Activated CD8-positive, alpha-beta T cell treated with anti-CD3 and anti-CD28 coated beads for 36 hours (primary cell): Measurements from ENCODE around the gene ZNF664. TPM values are rescaled to one million over a fixed set of nuclear protein-coding genes. Genes with fewer than 3 reads are reported as not detected.
A peak's percentile ranks its signal among the peaks of the same experiment; 100 is the strongest.

ENCODE experiments used
- ATAC-seq: fragments of 200-7000 bp; cut with Tn5 transposase; one replicate; pipeline ENCODE4 v1.10.0; 2021; ENCODE audit warnings: mild to moderate bottlenecking, moderate library complexity
- CTCF ChIA-PET: fragments of 350-600 bp; sonication (Branson Sonifier 250); formaldehyde crosslinking; loops from one replicate; lab custom pipeline; 2021; ENCODE audit warnings: antibody characterized with exemption; lab: Charles Lee
- POLR2A ChIA-PET: fragments of 350-600 bp; sonication (Branson Sonifier 250); formaldehyde crosslinking; loops from one replicate; lab custom pipeline; 2021; ENCODE audit warnings: antibody characterized with exemption; lab: Charles Lee
- DNase-seq: peaks from one replicate; pipeline ENCODE4 v3.0.0-alpha.2; 2020
- H3K27ac Mint-ChIP-seq: one replicate; pipeline ENCODE4 v1.8.0; 2021; ENCODE audit warnings: mild to moderate bottlenecking, mixed read lengths
- H3K27me3 Mint-ChIP-seq: one replicate; pipeline ENCODE4 v1.8.0; 2021; ENCODE audit warnings: mixed read lengths
- H3K36me3 Mint-ChIP-seq: one replicate; pipeline ENCODE4 v1.8.0; 2021; ENCODE audit warnings: low read depth, mixed read lengths
- H3K4me1 Mint-ChIP-seq: one replicate; pipeline ENCODE4 v1.8.0; 2021; ENCODE audit warnings: low read depth, mixed read lengths
- H3K4me3 Mint-ChIP-seq: one replicate; pipeline ENCODE4 v1.8.0; 2021; ENCODE audit warnings: mild to moderate bottlenecking, moderate library complexity, mixed read lengths
- H3K9me3 Mint-ChIP-seq: one replicate; pipeline ENCODE4 v1.8.0; 2021; ENCODE audit warnings: mixed read lengths
- CTCF ChIP-seq: fragments of 200-600 bp; IDR thresholded peaks from one replicate; pipeline ENCODE4 v1.8.0; 2022; ENCODE audit warnings: antibody characterized with exemption, mild to moderate bottlenecking
- intact Hi-C: fragments of 100-400 bp; cut with micrococcal nuclease; formaldehyde crosslinking; loops from one replicate; pipeline ENCODE4 v1.10.0; 2022
- total RNA-seq, 2 experiments: library from RNA; stranded (reverse); gene quantifications; one replicate each; pipeline ENCODE4 v1.2.3, GENCODE V29; 2021

The ZNF664 gene
- total RNA-seq, 2 experiments from 2014 or later: 52.9 to 53.4 TPM

- DNase-seq (no peak), ATAC-seq (no peak)
- peaks cover 32% of the 10 kb centered on the region for H3K4me1 Mint-ChIP-seq
- peak overlapping the region; percentile 53 for H3K27ac Mint-ChIP-seq
- no peaks in the 10 kb centered on the region for H3K27me3 Mint-ChIP-seq
- POLR2A ChIA-PET: interaction anchor here (0.6 to 1.0 kb wide), 3 partner anchors 9 to 53 kb away, joined by 3 read pairs; no protein-coding TSS in a partner anchor
- peak overlapping the region; percentile 89 for H3K4me3 Mint-ChIP-seq
- CTCF ChIA-PET: interaction anchor here (1.0 to 1.7 kb wide), 5 partner anchors 19 to 67 kb away, joined by 3 to 5 read pairs (median 4); no protein-coding TSS in a partner anchor
- no peaks in the 10 kb centered on the region for H3K9me3 Mint-ChIP-seq
- intact Hi-C loops: no loop called here
- peaks cover 16% of the 10 kb centered on the region for H3K36me3 Mint-ChIP-seq
- no peak for TF ChIP-seq CTCF
These were observed 1.6 kb upstream of the ZNF664 start for GRCh38 chr12:123971449-123971769.

GRCh38 chr12:123971770-123972456 is 1.1 kb upstream of the ZNF664 start:
- peak overlapping the region; percentile 53 for H3K27ac Mint-ChIP-seq
- H3K27me3 Mint-ChIP-seq: no peaks in the 10 kb centered on the region
- POLR2A ChIA-PET: interaction anchor here (0.6 to 1.0 kb wide), 3 partner anchors 10 to 53 kb away, joined by 3 read pairs; no protein-coding TSS in a partner anchor
- CTCF ChIA-PET: interaction anchor here (0.9 to 1.7 kb wide), 6 partner anchors 18 to 67 kb away, joined by 3 to 5 read pairs (median 4); no protein-coding TSS in a partner anchor
- peaks cover 17% of the 10 kb centered on the region for H3K36me3 Mint-ChIP-seq
- intact Hi-C loops: no loop called here
- H3K9me3 Mint-ChIP-seq: no peaks in the 10 kb centered on the region
- ATAC-seq: no peak
- TF ChIP-seq CTCF: no peak
- DNase-seq: peak; percentile 52
- H3K4me1 Mint-ChIP-seq: peaks cover 33% of the 10 kb centered on the region
- H3K4me3 Mint-ChIP-seq: peak overlapping the region; percentile 89

- Mint-ChIP-seq H3K9me3 (no peaks in the 10 kb centered on the region), H3K4me1 (peaks cover 33% of the 10 kb centered on the region), H3K27ac (peak overlapping the region; percentile 78), H3K27me3 (no peaks in the 10 kb centered on the region), H3K36me3 (peaks cover 19% of the 10 kb centered on the region), H3K4me3 (peak overlapping the region; percentile 97)
- DNase-seq: peak; percentile 29
- no peak for TF ChIP-seq CTCF
- ATAC-seq: no peak
- CTCF ChIA-PET: interaction anchor here (0.7 to 3.5 kb wide), 3 partner anchors 12 to 69 kb away, joined by 3 to 14 read pairs (median 3); no protein-coding TSS in a partner anchor
- intact Hi-C loops: no loop called here
- POLR2A ChIA-PET: no interaction called here
These were observed 732 bp downstream of the ZNF664 start for GRCh38 chr12:123973552-123974341.

- peaks cover 19% of the 10 kb centered on the region for H3K36me3 Mint-ChIP-seq
- ChIA-PET CTCF (interaction anchor here (1.8 to 3.5 kb wide), 2 partner anchors 10 to 71 kb away, joined by 6 to 14 read pairs; no protein-coding TSS in a partner anchor), POLR2A (interaction anchor here (1.1 kb wide), 1 partner anchor 43 kb away, joined by 4 read pairs; no protein-coding TSS in a partner anchor)
- H3K9me3 Mint-ChIP-seq: no peaks in the 10 kb centered on the region
- H3K4me1 Mint-ChIP-seq: peaks cover 26% of the 10 kb centered on the region
- H3K27me3 Mint-ChIP-seq: no peaks in the 10 kb centered on the region
- no peak overlapping the region for H3K4me3 Mint-ChIP-seq
- intact Hi-C loops: no loop called here
- DNase-seq: no peak
- no peak for ATAC-seq
- H3K27ac Mint-ChIP-seq: no peak overlapping the region
- TF ChIP-seq CTCF: no peak
These were observed 3.3 kb downstream of the ZNF664 start for GRCh38 chr12:123976227-123976826.
